C4-2B (cell line): ENCODE results near the gene ARHGAP21.

Experiments
- H3K27ac ChIP-seq: fragments of 450-650 bp; 2 replicates; pipeline ENCODE4 v1.5.1; 2017
- CTCF ChIP-seq: fragments of 450-650 bp; conservative IDR thresholded peaks from 2 replicates; pipeline ENCODE4 v1.5.1; 2017; ENCODE audit warnings: mild to moderate bottlenecking
- ZFX ChIP-seq: fragments of 450-650 bp; IDR thresholded peaks from 2 replicates; pipeline ENCODE4 v1.6.1; 2017

ARHGAP21 gene

GRCh38 chr10:24542314-24543270, 181.1 kb downstream of the ARHGAP21 start:
- no peak overlapping the region for H3K27ac ChIP-seq
- TF ChIP-seq ZFX = no peak
- TF ChIP-seq CTCF = no peak

- no peak overlapping the region for H3K27ac ChIP-seq
- TF ChIP-seq ZFX = no peak
- no peak for TF ChIP-seq CTCF
Observed at GRCh38 chr10:24541239-24541753, 182.4 kb downstream of the ARHGAP21 start.

DNA sequence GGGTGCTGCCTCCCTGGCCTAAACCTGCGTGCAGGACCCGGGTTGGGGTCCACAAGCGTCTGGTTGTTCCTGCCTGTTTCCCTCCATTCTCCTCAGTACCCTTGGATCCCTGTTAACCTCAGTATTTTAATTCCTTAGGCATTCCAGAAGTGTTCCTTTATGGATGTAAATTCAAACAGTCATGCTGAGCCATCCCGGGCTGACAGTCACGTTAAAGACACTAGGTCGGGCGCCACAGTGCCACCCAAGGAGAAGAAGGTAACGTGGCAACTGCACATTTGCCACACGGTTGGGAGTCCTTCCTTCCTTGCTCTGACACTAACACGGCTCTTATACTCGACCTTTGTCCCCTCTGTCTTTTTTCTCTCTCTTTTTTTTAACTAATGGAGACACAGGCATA, 187.1 kb downstream of the ARHGAP21 start:
- H3K27ac ChIP-seq = no peak overlapping the region
- no peak for TF ChIP-seq ZFX
- TF ChIP-seq CTCF = no peak

- TF ChIP-seq ZFX = no peak
- no peak for TF ChIP-seq CTCF
- no peak overlapping the region for H3K27ac ChIP-seq
Observed at GRCh38 chr10:24533981-24534380, 189.7 kb downstream of the ARHGAP21 start.
